Panc1 (cell line): ENCODE results near the gene KMT2B. TPM values are rescaled to one million over a fixed set of nuclear protein-coding genes. Genes with fewer than 3 reads are reported as not detected.

ENCODE experiments used
- ATAC-seq: fragments of 200-7000 bp; cut with Tn5 transposase; 2 replicates; pipeline ENCODE4 v1.9.1; 2020; ENCODE audit warnings: mild to moderate bottlenecking, moderate library complexity
- BruUV-seq: library from RNA; stranded (reverse); fragments of 400-500 nt; replicated peaks from 2 replicates; lab custom pipeline; 2021; lab: Mats Ljungman, UMichigan
- CTCF ChIA-PET: fragments of 300-600 bp; sonication (Branson Sonifier 250); formaldehyde crosslinking; loops from one replicate; lab custom pipeline; 2022; ENCODE audit warnings: antibody characterized with exemption; lab: Charles Lee
- POLR2A ChIA-PET: fragments of 300-600 bp; sonication (Branson Sonifier 250); formaldehyde crosslinking; loops from one replicate; lab custom pipeline; 2022; ENCODE audit warnings: antibody characterized with exemption; lab: Charles Lee
- DNase-seq: peaks from one replicate; pipeline ENCODE4 v3.0.0-alpha.2; 2010; ENCODE audit warnings: low read depth, low spot score
- H3K27ac ChIP-seq: 2 replicates; pipeline ENCODE4 v1.5.1; 2011; ENCODE audit warnings: mild to moderate bottlenecking, low read length, inconsistent platforms
- H3K27me3 ChIP-seq: fragments of 200-500 bp; sonication (Bioruptor generic); 2 replicates; pipeline ENCODE4 v1.6.0; 2014; ENCODE audit warnings: low read length, inconsistent platforms; ENCODE audit not compliant: control insufficient read depth, insufficient read depth
- H3K36me3 ChIP-seq: fragments of 200-500 bp; sonication (Bioruptor generic); 2 replicates; pipeline ENCODE4 v1.5.1; 2014; ENCODE audit warnings: inconsistent platforms, mild to moderate bottlenecking, low read length, moderate library complexity; ENCODE audit not compliant: control insufficient read depth, insufficient read depth
- H3K4me1 ChIP-seq: 2 replicates; pipeline ENCODE4 v1.5.1; 2011; ENCODE audit warnings: inconsistent platforms, mild to moderate bottlenecking, low read length, moderate library complexity; ENCODE audit not compliant: control insufficient read depth, insufficient read depth
- H3K4me3 ChIP-seq, 2 experiments: 2 replicates each; pipeline ENCODE4 v1.5.1; 2011 to 2012; ENCODE audit warnings: low read depth in 2 of 2, low read length in 2 of 2, mild to moderate bottlenecking in 2 of 2, inconsistent platforms in 1 of 2, moderate library complexity in 1 of 2
- H3K9me3 ChIP-seq: fragments of 200-500 bp; sonication (Bioruptor generic); 2 replicates; pipeline ENCODE4 v1.5.1; 2014; ENCODE audit warnings: low read depth, mild to moderate bottlenecking, inconsistent platforms, low read length, moderate library complexity; ENCODE audit not compliant: control insufficient read depth, insufficient read depth
- POLR2AphosphoS5 ChIP-seq: IDR thresholded peaks from 2 replicates; pipeline ENCODE4 v1.6.1; 2012; ENCODE audit warnings: mild to moderate bottlenecking, low read depth, low read length, moderate library complexity
- SIN3A ChIP-seq: IDR thresholded peaks from 2 replicates; pipeline ENCODE4 v1.6.1; 2012; ENCODE audit warnings: low read depth, mild to moderate bottlenecking, low read length, moderate library complexity, borderline replicate concordance; ENCODE audit not compliant: insufficient read depth
- TCF7L2 ChIP-seq: IDR thresholded peaks from 2 replicates; pipeline ENCODE4 v1.6.1; 2011; ENCODE audit warnings: mild to moderate bottlenecking, low read depth, low read length, inconsistent platforms
- in situ Hi-C: cut with HindIII; loops from 2 replicates; pipeline ENCODE4 v1.10.0; 2016; ENCODE audit warnings: low sequenced_read_pairs, low pct_unique_long_range_greater_than_20kb
- intact Hi-C: fragments of 100-400 bp; cut with micrococcal nuclease; formaldehyde crosslinking; loops from one replicate; pipeline ENCODE4 v1.10.0; 2022; ENCODE audit not compliant: unreplicated experiment
- total RNA-seq: library from RNA; stranded (reverse); gene quantifications from one replicate; pipeline ENCODE4 v1.2.1, GENCODE V29; 2021; ENCODE audit not compliant: unreplicated experiment
- TF ChIP-seq, protein P1 (sequence below), 2 experiments: IDR thresholded peaks; 2 replicates each; pipeline ENCODE4 v1.6.1; 2011 to 2012; ENCODE audit warnings: low read depth in 2 of 2, control low read depth in 1 of 2, low read length in 1 of 2, mild to moderate bottlenecking in 1 of 2, moderate library complexity in 1 of 2; ENCODE audit not compliant: insufficient read depth in 1 of 2

The KMT2B gene
- total RNA-seq, 1 experiment from 2014 or later = 68.8 TPM

DNA sequence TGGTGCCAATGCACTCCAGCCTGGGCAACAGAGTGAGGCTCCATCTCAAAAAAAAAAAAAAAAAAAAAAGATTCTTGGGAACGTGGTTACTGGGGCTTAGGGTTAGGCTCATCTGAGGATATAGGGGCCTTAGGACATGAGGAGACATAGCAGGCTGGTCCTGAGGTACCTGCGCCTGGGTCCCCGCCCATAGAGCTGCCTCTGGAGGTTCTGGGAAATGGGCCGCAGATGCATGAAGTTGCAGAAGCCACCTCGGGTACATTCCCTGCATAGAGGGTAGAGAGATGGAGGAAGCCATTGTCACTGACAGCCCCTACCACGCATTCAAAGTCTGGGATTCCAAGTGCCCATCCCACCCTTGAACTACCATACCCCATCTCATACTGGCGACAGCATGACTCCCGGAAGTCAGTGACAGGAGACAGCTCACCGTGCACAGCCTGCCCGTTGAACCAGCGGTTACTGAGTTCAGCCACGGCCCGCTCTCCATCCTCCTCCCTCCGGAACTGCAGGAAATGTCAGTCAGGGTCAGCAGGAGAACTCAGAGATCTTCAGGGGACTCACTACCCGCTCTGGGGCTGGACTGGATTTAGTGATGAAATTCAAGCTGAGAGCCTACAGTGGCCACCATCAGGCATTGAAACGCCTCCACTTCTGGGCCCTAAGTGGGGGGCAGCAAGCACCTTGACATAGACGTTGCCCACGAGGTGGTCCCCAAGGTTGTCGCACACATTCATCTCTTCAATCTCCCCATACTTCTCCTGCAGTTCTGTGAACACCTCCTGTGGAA lies 26.0 kb downstream of the KMT2B start:
- DNase-seq = no peak
- Histone ChIP-seq H3K27ac (peak overlapping the region; percentile 98), H3K4me3 (peak overlapping the region; percentile 92 to 97), H3K4me1 (peaks cover 33% of the 10 kb centered on the region), H3K9me3 (no peaks in the 10 kb centered on the region), H3K27me3 (no peaks in the 10 kb centered on the region), H3K36me3 (no peaks in the 10 kb centered on the region)
- intact Hi-C loops = no loop called here
- in situ Hi-C loops = no loop called here
- ATAC-seq = no peak
- no TSS peak for BruUV-seq
- CTCF ChIA-PET = interaction anchor here (0.7 kb wide), 1 partner anchor 23 kb away, joined by 8 read pairs; no protein-coding TSS in a partner anchor
- TF ChIP-seq TCF7L2 = no peak
- TF ChIP-seq SIN3A = no peak
- no peak for TF ChIP-seq POLR2AphosphoS5
- TF ChIP-seq, protein P1, sequence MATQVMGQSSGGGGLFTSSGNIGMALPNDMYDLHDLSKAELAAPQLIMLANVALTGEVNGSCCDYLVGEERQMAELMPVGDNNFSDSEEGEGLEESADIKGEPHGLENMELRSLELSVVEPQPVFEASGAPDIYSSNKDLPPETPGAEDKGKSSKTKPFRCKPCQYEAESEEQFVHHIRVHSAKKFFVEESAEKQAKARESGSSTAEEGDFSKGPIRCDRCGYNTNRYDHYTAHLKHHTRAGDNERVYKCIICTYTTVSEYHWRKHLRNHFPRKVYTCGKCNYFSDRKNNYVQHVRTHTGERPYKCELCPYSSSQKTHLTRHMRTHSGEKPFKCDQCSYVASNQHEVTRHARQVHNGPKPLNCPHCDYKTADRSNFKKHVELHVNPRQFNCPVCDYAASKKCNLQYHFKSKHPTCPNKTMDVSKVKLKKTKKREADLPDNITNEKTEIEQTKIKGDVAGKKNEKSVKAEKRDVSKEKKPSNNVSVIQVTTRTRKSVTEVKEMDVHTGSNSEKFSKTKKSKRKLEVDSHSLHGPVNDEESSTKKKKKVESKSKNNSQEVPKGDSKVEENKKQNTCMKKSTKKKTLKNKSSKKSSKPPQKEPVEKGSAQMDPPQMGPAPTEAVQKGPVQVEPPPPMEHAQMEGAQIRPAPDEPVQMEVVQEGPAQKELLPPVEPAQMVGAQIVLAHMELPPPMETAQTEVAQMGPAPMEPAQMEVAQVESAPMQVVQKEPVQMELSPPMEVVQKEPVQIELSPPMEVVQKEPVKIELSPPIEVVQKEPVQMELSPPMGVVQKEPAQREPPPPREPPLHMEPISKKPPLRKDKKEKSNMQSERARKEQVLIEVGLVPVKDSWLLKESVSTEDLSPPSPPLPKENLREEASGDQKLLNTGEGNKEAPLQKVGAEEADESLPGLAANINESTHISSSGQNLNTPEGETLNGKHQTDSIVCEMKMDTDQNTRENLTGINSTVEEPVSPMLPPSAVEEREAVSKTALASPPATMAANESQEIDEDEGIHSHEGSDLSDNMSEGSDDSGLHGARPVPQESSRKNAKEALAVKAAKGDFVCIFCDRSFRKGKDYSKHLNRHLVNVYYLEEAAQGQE (IDR thresholded peaks at IDR 0.05; ENCODE audit: insufficient read depth in 1 of 2, low read depth in 2 of 2, low read length in 1 of 2) = no peak
- POLR2A ChIA-PET = interaction anchor here (0.5 to 0.7 kb wide), 4 partner anchors 32 to 469 kb away, joined by 3 to 9 read pairs (median 5); no protein-coding TSS in a partner anchor

DNA sequence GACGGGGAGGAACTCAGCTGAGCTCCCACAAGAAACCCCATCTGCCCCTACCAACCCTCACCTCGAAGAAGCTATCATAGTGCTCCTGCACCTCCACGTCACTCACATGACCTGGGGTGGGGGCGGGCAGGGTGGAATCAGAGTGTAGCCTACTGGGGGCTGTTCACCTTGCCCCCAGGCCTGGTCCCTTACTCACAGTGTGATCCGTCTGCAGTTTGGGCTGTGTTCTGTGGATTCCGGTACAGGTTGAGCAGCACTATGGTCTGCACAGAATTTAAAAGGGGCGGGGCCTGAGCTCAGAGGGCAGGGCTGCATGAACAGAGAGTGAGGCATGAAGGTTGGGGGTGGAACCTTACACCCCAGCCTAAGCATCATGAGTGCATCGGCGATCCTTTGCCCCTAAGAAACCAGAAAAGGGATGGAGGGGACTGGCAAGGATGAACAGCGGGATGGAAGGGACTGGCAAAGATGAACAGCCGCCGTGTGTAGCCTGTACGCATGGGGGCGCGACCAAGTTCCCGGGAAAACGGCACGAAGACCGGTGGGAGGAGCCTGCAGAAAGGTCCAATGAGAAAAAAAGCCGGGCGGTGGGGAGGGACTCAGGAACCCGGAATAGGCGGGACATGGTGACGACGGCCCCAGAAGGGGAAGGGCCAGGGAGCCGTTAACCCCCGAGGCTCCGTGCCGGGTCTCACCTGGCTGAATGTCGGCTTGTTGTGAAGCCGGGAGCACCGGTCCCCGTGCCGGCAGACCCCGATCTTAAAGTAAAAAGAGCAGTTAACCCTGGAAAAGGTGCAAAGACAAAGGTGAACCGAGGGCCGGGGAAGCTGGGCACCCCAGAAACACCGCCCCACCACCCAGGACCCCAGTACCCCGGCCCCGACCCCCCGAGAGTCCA lies 26.9 kb downstream of the KMT2B start:
- in situ Hi-C loops = no loop called here
- intact Hi-C loops = no loop called here
- H3K27me3 ChIP-seq = no peaks in the 10 kb centered on the region
- peaks cover 30% of the 10 kb centered on the region for H3K4me1 ChIP-seq
- peak; percentile 80 for ATAC-seq
- POLR2A ChIA-PET = interaction anchor here (0.5 to 1.2 kb wide), 11 partner anchors 9 to 480 kb away, joined by 3 to 21 read pairs (median 5); no protein-coding TSS in a partner anchor
- H3K4me3 ChIP-seq = peak overlapping the region; percentile 92 to 97
- peak; percentile 89 for DNase-seq
- BruUV-seq = TSS peak; percentile 90
- peak overlapping the region; percentile 98 for H3K27ac ChIP-seq
- CTCF ChIA-PET = interaction anchor here (0.6 to 0.7 kb wide), 3 partner anchors 29 to 89 kb away, joined by 3 to 7 read pairs (median 4); no protein-coding TSS in a partner anchor
- H3K9me3 ChIP-seq = no peaks in the 10 kb centered on the region
- H3K36me3 ChIP-seq = no peaks in the 10 kb centered on the region
- TF ChIP-seq POLR2AphosphoS5 (peak; percentile 96), TCF7L2 (peak; percentile 19; the same call in 1 of the 2 replicates), SIN3A (peak; percentile 59; the same call in 1 of the 2 replicates)
- TF ChIP-seq, protein P1 (IDR thresholded peaks at IDR 0.05; ENCODE audit: insufficient read depth in 1 of 2, low read depth in 2 of 2, low read length in 1 of 2) = no peak
